OCI-LY7 (cell line): Measurements from ENCODE around the gene ZNF532. TPM values are rescaled to one million over a fixed set of nuclear protein-coding genes. Genes with fewer than 3 reads are reported as not detected.

Experiments
- BruUV-seq: library from RNA; stranded (reverse); fragments of 400-500 nt; replicated peaks from 2 replicates; lab custom pipeline; 2021; lab: Mats Ljungman, UMichigan
- CTCF ChIA-PET: fragments of 300-600 bp; sonication (Branson Sonifier 250); formaldehyde crosslinking; loops from one replicate; lab custom pipeline; 2022; ENCODE audit warnings: antibody characterized with exemption; ENCODE audit not compliant: unreplicated experiment; lab: Charles Lee
- POLR2A ChIA-PET: fragments of 300-600 bp; sonication (Branson Sonifier 250); formaldehyde crosslinking; loops from one replicate; lab custom pipeline; 2022; ENCODE audit warnings: antibody characterized with exemption; lab: Charles Lee
- DNase-seq: peaks from one replicate; pipeline ENCODE4 v3.0.0-alpha.2; 2015; ENCODE audit warnings: low spot score
- H2AFZ ChIP-seq: fragments of 200-600 bp; sonication (generic), shearing (Covaris generic); 2 replicates; pipeline ENCODE4 v1.6.1; 2014; ENCODE audit warnings: mild to moderate bottlenecking, antibody characterized with exemption, low read length, moderate library complexity
- H3K27ac ChIP-seq: fragments of 200-600 bp; sonication (generic); 2 replicates; pipeline ENCODE4 v1.5.1; 2014; ENCODE audit warnings: mixed run types, low read depth, mild to moderate bottlenecking, moderate library complexity, low read length, inconsistent platforms; ENCODE audit not compliant: poor library complexity, severe bottlenecking
- H3K36me3 ChIP-seq: fragments of 200-600 bp; sonication (generic); 2 replicates; pipeline ENCODE4 v1.6.1; 2014; ENCODE audit warnings: mild to moderate bottlenecking, antibody characterized with exemption, low read length, moderate library complexity, mixed read lengths; ENCODE audit not compliant: insufficient read depth
- H3K4me1 ChIP-seq: fragments of 200-600 bp; sonication (generic); 2 replicates; pipeline ENCODE4 v1.5.1; 2014; ENCODE audit warnings: mild to moderate bottlenecking, low read length; ENCODE audit not compliant: insufficient read depth, poor library complexity, severe bottlenecking
- H3K4me2 ChIP-seq: fragments of 200-600 bp; sonication (generic); 2 replicates; pipeline ENCODE4 v1.6.1; 2014; ENCODE audit warnings: mild to moderate bottlenecking, low read length
- H3K4me3 ChIP-seq: fragments of 200-600 bp; sonication (generic); 2 replicates; pipeline ENCODE4 v1.5.1; 2014; ENCODE audit warnings: mild to moderate bottlenecking, low read depth, low read length; ENCODE audit not compliant: poor library complexity, severe bottlenecking
- H3K79me2 ChIP-seq: fragments of 200-600 bp; sonication (generic); 2 replicates; pipeline ENCODE4 v1.6.1; 2016; ENCODE audit warnings: low read depth, mild to moderate bottlenecking, low read length, moderate library complexity, mixed read lengths; ENCODE audit not compliant: insufficient read depth
- H3K9me2 ChIP-seq: fragments of 200-600 bp; sonication (generic); 2 replicates; pipeline ENCODE4 v1.6.1; 2016; ENCODE audit warnings: mild to moderate bottlenecking, low read length, mixed read lengths; ENCODE audit not compliant: insufficient read depth
- H3K9me3 ChIP-seq: fragments of 200-600 bp; sonication (generic); 2 replicates; pipeline ENCODE4 v1.6.1; 2014; ENCODE audit warnings: mild to moderate bottlenecking, mixed run types, low read length, mixed read lengths
- H4K20me1 ChIP-seq: fragments of 200-600 bp; sonication (generic); 2 replicates; pipeline ENCODE4 v1.6.1; 2014; ENCODE audit warnings: mild to moderate bottlenecking, antibody characterized with exemption, low read length, moderate library complexity, mixed read lengths; ENCODE audit not compliant: insufficient read depth
- CTCF ChIP-seq: fragments of 200-600 bp; sonication (generic); conservative IDR thresholded peaks from 2 replicates; pipeline ENCODE4 v1.5.1; 2014; ENCODE audit warnings: mild to moderate bottlenecking, antibody characterized with exemption, low read length, moderate library complexity, mixed read lengths
- EZH2phosphoT487 ChIP-seq: fragments of 200-600 bp; sonication (generic); IDR thresholded peaks from 2 replicates; pipeline ENCODE4 v1.6.1; 2018; ENCODE audit warnings: low read depth, borderline replicate concordance, mild to moderate bottlenecking, mixed run types, antibody characterized with exemption, low read length, moderate library complexity, mixed read lengths
- intact Hi-C: fragments of 100-400 bp; cut with micrococcal nuclease; formaldehyde crosslinking; loops from one replicate; pipeline ENCODE4 v1.10.0; 2022; ENCODE audit not compliant: unreplicated experiment
- total RNA-seq, 2 experiments: library from RNA; depleted of rRNA in 1 of 2; stranded (reverse); fragments of >200 nt in 1 of 2; shearing (Covaris generic) in 1 of 2; gene quantifications; 2 replicates each; pipeline ENCODE4 v1.2.3, GENCODE V29; 2014 to 2022

ZNF532 gene
- total RNA-seq, 2 experiments from 2014 or later: 10.4 to 18.7 TPM

GRCh38 chr18:58867281-58867961 is 2.7 kb downstream of the ZNF532 start:
- Histone ChIP-seq H3K4me2 (no peak overlapping the region), H3K9me2 (no peaks in the 10 kb centered on the region), H2AFZ (no peak overlapping the region), H3K9me3 (no peaks in the 10 kb centered on the region), H3K4me3 (no peak overlapping the region), H3K4me1 (peaks cover 22% of the 10 kb centered on the region), H3K27ac (no peak overlapping the region), H4K20me1 (no peaks in the 10 kb centered on the region), H3K79me2 (peaks cover 4% of the 10 kb centered on the region; the same call in 1 of the 2 replicates), H3K36me3 (peaks cover 24% of the 10 kb centered on the region)
- TF ChIP-seq EZH2phosphoT487: no peak
- no peak for TF ChIP-seq CTCF
- ChIA-PET POLR2A (no interaction called here), CTCF (no interaction called here)
- intact Hi-C loops: loop anchor here (10.0 kb wide), 1 partner anchor 83 kb away; no protein-coding TSS in a partner anchor
- BruUV-seq: no TSS peak
- no peak for DNase-seq

GRCh38 chr18:58868440-58868839 is 3.8 kb downstream of the ZNF532 start:
- POLR2A ChIA-PET: interaction anchor here (0.6 kb wide), 1 partner anchor 40 kb away, joined by 3 read pairs; no protein-coding TSS in a partner anchor
- peaks cover 24% of the 10 kb centered on the region for H3K36me3 ChIP-seq
- H3K9me3 ChIP-seq: no peaks in the 10 kb centered on the region
- no peak for DNase-seq
- no peaks in the 10 kb centered on the region for H3K9me2 ChIP-seq
- H3K4me3 ChIP-seq: no peak overlapping the region
- H3K79me2 ChIP-seq: peaks cover 4% of the 10 kb centered on the region; the same call in 1 of the 2 replicates
- H4K20me1 ChIP-seq: no peaks in the 10 kb centered on the region
- no peak overlapping the region for H3K27ac ChIP-seq
- CTCF ChIA-PET: no interaction called here
- no peak overlapping the region for H3K4me2 ChIP-seq
- TF ChIP-seq EZH2phosphoT487: no peak
- TF ChIP-seq CTCF: no peak
- peaks cover 15% of the 10 kb centered on the region for H3K4me1 ChIP-seq
- BruUV-seq: no TSS peak
- intact Hi-C loops: loop anchor here (10.0 kb wide), 1 partner anchor 84 kb away; no protein-coding TSS in a partner anchor
- no peak overlapping the region for H2AFZ ChIP-seq

GRCh38 chr18:58870130-58870529 is 5.5 kb downstream of the ZNF532 start:
- DNase-seq: no peak
- BruUV-seq: no TSS peak
- H3K9me2 ChIP-seq: no peaks in the 10 kb centered on the region
- H2AFZ ChIP-seq: no peak overlapping the region
- intact Hi-C loops: no loop called here
- H3K9me3 ChIP-seq: no peaks in the 10 kb centered on the region
- H3K79me2 ChIP-seq: peaks cover 2% of the 10 kb centered on the region; the same call in 1 of the 2 replicates
- no peak overlapping the region for H3K4me3 ChIP-seq
- no peak overlapping the region for H3K4me2 ChIP-seq
- no peak overlapping the region for H3K27ac ChIP-seq
- TF ChIP-seq CTCF (no peak), EZH2phosphoT487 (no peak)
- CTCF ChIA-PET: no interaction called here
- POLR2A ChIA-PET: interaction anchor here (0.6 to 0.7 kb wide), 2 partner anchors 215 to 600 kb away, joined by 3 to 6 read pairs; no protein-coding TSS in a partner anchor
- H3K36me3 ChIP-seq: peaks cover 29% of the 10 kb centered on the region
- peaks cover 6% of the 10 kb centered on the region for H3K4me1 ChIP-seq
- no peaks in the 10 kb centered on the region for H4K20me1 ChIP-seq
